Ishikawa (cell line): Measurements from ENCODE around the gene RIPOR2.

Source experiments
- CEBPB ChIP-seq: IDR thresholded peaks from 2 replicates; pipeline ENCODE4 v1.6.1; 2012
- EGR1 ChIP-seq: IDR thresholded peaks from 2 replicates; pipeline ENCODE4 v1.6.1; 2012
- EP300 ChIP-seq: IDR thresholded peaks from 2 replicates; pipeline ENCODE4 v1.6.1; 2012; ENCODE audit warnings: borderline replicate concordance
- NFIC ChIP-seq: IDR thresholded peaks from 2 replicates; pipeline ENCODE4 v1.6.1; 2012
- TAF1 ChIP-seq: IDR thresholded peaks from 2 replicates; pipeline ENCODE4 v1.6.1; 2012; ENCODE audit warnings: low read depth, mild to moderate bottlenecking
- TEAD4 ChIP-seq: IDR thresholded peaks from 2 replicates; pipeline ENCODE4 v1.6.1; 2012
- ZBTB7A ChIP-seq: IDR thresholded peaks from 2 replicates; pipeline ENCODE4 v1.6.1; 2012; ENCODE audit warnings: low read depth

GRCh38 chr6:24798740-24799540 is 136.8 kb downstream of the RIPOR2 start, which contains the start of gene ARMH2:
- no peak for TF ChIP-seq CEBPB
- TF ChIP-seq TAF1: no peak
- no peak for TF ChIP-seq EGR1
- TF ChIP-seq NFIC: no peak
- no peak for TF ChIP-seq TEAD4
- TF ChIP-seq EP300: no peak
- no peak for TF ChIP-seq ZBTB7A
